SIG-M5 (cell line): ENCODE data around the gene DPYSL3.
A peak's percentile ranks its signal among the peaks of the same experiment; 100 is the strongest.

Source experiments
- DNase-seq: peaks from one replicate; lab custom pipeline; 2025; lab: John Stamatoyannopoulos, UW

Gene DPYSL3

DNA sequence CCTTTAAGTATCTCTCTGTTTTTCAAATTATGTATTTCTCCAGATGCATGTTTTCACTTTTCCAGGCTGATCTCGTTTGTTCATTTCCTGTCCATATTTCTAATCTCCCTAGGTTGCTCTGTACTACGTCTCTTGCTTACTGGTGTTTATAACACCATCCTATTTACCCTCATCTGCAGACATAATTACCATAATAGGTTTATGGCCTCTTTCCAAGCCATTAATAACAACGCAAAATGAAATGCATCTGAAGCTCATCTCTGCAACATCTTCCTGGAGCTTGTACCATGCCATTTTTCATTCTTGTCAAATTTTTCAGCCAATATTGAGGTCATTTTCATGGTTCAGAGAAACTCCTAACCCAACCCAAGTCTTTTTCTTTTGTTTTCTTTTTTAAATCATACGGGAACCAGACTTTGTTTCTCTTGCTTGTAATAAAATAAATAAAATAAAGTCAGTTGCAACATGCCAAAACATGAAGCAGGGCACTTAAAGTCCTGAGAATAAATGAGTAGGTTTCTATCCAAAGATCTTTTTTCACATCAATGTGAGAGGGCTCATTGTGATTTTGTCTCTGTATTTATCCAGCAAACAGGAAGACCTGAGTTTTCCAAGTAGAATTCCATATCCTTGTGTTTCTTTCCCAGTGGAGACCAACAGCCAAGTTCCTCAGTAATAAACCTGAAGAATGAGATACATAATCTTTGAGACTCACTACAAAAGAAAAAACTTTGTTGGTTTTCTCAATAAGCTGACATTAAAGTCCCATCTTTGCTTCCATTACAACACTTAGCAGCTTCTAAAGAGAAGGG, 37.0 kb downstream of the DPYSL3 start:
- DNase-seq = no peak

GRCh38 chr5:147467973-147468508, 41.8 kb downstream of the DPYSL3 start:
- no peak for DNase-seq

DNA sequence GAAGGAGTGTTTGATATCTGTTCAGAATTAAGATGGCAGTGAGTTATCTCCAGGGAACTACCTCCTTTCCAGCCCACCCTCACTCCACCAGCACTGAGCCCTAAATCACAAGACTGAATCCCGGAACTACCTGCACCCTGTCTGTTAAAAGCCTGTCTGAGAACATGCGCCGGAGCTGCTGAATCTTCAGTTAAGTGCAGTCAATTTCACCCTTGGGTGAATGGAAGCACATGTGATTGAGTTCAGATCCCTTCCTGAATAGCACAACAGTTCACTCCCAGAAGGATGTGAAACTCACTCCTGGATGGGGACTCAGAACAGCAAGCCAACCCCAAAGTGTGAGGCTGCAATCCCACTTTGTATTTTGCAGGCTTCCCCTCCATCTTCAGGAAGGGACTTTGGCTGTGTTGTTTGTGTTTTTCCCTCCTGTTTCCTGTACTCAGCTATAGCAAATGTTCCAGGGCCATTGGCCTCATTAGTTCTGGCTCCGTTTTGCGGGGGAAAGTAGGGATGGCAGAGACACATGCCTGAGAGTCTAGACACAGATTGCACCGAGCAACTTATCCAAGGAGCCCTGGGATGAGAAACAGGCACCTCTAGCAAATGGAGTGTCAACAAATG, 43.4 kb downstream of the DPYSL3 start:
- DNase-seq = no peak

DNA sequence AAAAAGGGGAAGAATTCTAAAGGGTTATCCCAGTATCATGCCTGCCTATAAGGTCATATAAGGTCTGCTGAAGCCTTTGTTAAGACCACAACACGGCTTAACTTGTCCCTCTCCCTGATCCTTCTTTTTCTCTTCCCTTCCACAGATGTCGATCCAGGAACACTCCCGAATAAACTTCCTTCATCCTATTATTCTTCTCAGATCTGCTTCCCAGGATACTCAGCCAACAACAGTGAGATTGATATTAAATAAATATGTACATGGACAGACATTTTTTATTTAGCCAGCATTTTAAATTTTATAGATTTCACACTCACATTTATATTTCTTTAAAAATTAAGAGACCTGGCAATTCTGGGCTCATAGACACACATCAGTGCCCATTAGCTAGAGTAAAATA, 44.1 kb downstream of the DPYSL3 start:
- no peak for DNase-seq

GRCh38 chr5:147464211-147464610, 45.7 kb downstream of the DPYSL3 start:
- DNase-seq = no peak

- no peak for DNase-seq
These were observed 48.0 kb downstream of the DPYSL3 start for GRCh38 chr5:147461915-147462314.

DNA sequence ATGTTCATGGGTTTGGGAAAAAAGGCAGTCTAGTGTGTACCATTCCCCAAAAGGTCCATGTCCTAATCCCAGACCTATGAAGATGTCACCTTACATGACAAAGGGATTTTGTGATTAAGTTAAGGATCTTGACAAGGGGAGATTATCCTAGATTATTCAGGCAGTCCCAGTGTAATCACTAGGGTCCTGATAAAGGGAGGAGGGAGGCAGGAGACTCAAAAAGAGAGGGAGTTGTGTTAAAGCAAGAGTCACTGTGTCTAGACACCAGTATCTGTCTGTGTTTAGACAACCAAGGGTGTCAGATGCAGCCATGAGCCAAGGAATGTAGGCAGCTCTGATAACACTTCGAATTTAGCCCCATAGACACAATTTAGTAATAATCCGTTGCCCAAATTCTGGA, 49.5 kb downstream of the DPYSL3 start:
- no peak for DNase-seq

DNA sequence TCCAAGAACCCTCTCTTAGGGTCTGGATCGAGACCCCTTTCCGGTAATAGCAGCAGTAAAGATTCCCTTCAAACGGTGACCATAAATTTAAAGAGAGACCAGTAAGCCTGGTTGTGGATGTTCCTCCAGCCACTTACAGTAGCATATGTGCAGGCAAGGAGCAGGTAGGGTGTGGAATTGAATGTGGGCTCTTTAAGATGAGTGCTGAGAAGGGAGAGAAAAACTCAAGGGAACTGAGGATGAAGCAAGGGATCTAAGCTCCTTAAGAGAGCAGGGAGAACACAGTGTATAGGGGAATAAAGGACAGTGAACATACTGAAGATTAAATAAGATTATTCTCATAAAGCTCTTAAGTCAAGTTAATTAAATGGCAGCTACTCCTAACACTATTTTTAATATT, 51.3 kb downstream of the DPYSL3 start:
- DNase-seq = no peak

DNA sequence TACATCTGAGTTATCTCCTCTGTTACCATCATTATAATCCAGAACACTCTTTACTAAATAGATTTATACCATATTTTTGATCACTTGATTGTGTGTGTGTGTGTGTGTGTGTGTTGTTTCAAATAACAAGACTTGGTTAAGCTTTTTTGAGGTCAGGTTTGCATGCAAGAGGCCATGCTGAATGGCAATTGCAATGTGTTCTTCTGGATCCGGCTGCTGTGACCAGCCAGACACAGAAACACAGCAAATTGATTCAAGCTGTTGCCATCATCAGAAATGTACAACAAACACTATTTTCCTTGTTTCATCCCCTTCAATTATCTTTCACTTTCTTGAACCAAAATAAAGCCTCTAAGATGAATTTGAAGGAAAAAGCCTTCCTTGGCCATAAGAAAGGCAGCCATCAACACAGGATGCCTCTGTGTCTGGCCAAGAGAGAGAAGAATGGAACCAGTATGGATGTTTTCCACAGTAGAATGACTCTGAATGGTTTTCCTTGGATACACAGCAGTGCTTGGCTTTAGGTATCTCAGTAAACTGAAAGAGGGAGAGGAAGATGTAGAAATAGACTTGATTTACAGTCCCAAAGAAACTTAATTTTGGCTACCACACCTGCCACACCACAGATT, 53.9 kb downstream of the DPYSL3 start:
- DNase-seq = no peak

DNA sequence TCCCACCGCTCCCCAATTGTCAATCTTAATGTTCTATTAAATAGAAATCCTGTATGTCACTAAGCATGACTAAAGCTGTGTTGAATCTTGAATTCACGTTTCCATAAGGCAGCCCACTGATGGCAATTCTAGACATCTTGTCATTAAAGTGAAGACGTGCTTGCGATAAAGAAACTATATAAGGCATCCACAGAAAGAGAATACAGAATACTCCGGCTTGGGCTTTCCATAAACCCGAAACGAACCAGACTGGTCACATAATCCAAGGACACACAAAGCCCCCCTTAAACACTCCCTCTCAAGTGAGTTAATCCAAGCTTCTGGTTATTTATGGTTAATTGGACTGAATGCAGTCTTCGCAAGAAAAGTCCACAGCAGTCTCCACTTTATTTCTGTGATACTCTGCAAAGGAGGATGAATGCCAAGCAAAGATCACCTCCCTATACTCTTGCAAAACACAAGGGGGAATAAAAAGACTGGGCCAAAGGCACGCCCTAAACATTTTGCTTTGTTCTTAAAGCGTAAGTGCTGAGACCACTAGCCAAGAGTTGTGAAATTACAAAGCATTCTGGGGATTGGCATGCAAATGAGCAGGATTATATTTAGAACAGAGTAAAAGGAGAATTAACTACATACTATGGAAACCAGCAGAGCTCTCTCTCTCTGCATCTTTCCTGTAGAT, 54.7 kb downstream of the DPYSL3 start:
- peak; percentile 56 for DNase-seq

DNA sequence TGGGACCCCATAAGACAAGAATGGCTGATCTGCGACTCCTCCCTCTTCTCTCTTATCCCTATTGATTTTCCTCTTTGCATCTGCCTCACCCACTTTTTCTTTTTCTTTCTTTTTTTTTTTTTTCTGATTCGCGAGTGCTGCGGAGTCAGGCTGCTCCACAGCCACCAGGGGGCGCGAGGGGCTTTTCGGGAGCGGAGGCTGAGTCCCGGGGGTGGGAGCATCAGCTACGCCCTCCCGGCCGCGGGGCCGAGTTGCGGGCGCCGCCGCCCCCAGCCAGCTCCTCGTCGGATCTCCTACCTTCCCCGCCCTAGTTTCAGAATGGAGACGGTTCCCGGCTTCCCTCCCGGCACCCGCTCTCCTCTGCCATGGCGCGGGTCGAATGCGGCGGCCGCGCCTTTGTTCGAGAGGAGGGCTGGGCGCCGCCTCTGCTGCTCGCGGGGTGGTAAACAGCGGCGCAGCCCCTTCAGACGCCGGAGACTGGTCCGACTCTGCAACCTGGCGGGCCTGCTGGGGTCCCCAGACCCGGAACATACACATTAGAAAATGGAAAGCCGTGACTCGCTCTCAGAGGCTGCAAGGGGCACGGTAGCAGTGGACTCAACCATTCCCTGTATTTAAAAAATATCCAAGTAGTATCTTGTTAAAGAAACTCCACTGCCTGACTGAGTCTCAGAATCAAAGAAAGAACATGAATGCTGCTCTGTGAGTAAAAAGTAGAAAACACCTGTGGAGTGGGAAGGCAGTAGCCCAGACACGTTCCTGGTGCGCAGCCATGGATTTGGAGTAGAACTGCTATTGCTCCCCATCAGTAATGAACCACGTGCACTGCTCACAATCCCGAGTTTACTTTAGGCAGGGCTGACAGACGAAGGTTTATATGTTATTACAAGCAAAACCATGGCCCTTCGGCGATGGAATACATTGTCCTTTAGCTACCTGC, 55.7 kb downstream of the DPYSL3 start:
- DNase-seq = no peak

GRCh38 chr5:147452165-147452811, 57.6 kb downstream of the DPYSL3 start:
- DNase-seq = no peak

GRCh38 chr5:147451193-147451592, 58.7 kb downstream of the DPYSL3 start:
- DNase-seq = no peak

- no peak for DNase-seq
These were observed 59.3 kb downstream of the DPYSL3 start for GRCh38 chr5:147450606-147451005.

- DNase-seq = no peak
These were observed 61.1 kb downstream of the DPYSL3 start for GRCh38 chr5:147448766-147449165.

- no peak for DNase-seq
These were observed 63.3 kb downstream of the DPYSL3 start for GRCh38 chr5:147446523-147446922.

DNA sequence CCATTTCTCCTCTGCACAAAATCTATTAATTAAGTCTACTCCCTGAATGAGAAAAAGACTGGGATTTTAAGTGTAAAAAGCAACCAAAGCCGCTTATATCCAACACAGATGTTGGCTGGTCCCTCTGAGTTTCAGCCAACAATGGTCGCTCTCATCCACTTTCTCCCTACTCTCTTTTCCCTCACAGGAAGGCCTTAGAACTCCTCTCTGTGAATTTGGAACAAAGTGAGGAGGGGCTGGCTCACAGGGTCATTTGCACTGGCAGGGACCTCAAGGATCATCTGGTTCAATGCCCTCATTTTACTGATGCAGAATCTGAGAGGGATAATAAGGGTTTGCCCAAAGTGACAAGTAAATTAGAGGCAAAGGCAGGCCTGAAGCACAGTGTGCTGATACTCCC, 64.0 kb downstream of the DPYSL3 start:
- no peak for DNase-seq

- DNase-seq = no peak
These were observed 64.8 kb downstream of the DPYSL3 start for GRCh38 chr5:147445090-147445489.

- DNase-seq = no peak
These were observed 67.6 kb downstream of the DPYSL3 start for GRCh38 chr5:147442224-147442623.

DNA sequence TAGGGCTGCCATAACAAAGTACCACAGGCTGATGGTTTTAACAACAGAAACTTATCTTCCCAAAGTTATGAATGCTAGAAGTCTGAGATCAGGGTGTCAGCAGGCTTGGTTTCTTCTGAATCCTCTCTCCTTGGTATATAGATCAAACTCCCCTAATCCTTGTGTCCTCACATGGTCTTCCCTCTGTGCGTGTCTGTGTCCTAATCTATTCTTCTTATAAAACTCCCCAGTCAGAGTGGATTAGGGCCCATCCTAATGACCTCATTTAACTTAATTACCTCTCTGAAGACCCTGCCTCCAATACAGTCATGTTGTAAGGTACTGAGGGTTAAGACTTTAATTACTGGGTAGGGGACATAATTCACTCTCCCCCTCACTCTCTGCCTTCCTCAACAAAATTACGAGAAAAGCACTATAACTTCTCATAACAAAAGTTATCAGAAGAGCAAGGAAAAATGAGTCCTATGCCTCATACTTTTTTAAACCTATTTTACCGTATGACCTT, 68.6 kb downstream of the DPYSL3 start:
- no peak for DNase-seq

DNA sequence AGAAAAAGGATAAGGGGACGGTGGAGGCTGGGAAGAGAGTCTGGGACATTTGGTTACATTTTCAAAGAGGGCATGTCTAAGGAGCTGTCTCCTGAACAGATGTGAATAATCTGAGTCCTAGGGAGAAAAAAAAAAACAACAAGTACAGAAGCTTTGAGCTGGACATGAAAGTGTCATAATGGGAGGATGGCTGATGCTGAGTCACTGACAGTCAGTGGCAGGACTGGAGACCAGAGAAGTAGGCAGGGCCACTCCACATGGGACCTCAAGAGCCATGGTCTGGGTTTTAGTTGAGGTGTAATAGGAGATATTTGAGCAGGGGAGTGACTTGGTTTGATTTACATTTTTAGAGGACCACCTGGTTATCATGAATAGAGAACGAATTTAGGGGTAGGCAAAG, 70.6 kb downstream of the DPYSL3 start:
- no peak for DNase-seq
